HEK293 (cell line): Measurements from ENCODE around the gene UBAC2.

Source experiments
- CTCF ChIA-PET: fragments of 350-600 bp; formaldehyde crosslinking; extraction: SDS; loops from one replicate; lab custom pipeline; 2021; ENCODE audit warnings: antibody characterized with exemption; lab: Yijun Ruan, JAX
- POLR2A ChIA-PET: fragments of 300-600 bp; formaldehyde crosslinking; extraction: SDS; loops from one replicate; lab custom pipeline; 2020; ENCODE audit warnings: antibody characterized with exemption, inconsistent platforms; lab: Yijun Ruan, JAX
- H3K27ac ChIP-seq: fragments of 200-500 bp; sonication (Bioruptor generic); 2 replicates; pipeline ENCODE4 v1.5.1; 2014; ENCODE audit warnings: low read depth, low read length, control low read depth, inconsistent platforms; ENCODE audit errors: extremely low read depth
- H3K36me3 ChIP-seq, 2 experiments: fragments of 200-500 bp in 1 of 2; sonication (Bioruptor generic) in 1 of 2; 1 replicate in 1 of 2; 2 replicates in 1 of 2; pipeline ENCODE4 v1.5.1; 2014 to 2017; ENCODE audit warnings: inconsistent platforms in 2 of 2, low read length in 2 of 2; ENCODE audit not compliant: control insufficient read depth in 2 of 2, insufficient read depth in 1 of 2
- H3K4me1 ChIP-seq: fragments of 200-500 bp; sonication (Bioruptor generic); 2 replicates; pipeline ENCODE4 v1.5.1; 2014; ENCODE audit warnings: mild to moderate bottlenecking, low read length, inconsistent platforms; ENCODE audit not compliant: control insufficient read depth, insufficient read depth
- H3K4me3 ChIP-seq: 2 replicates; pipeline ENCODE4 v1.5.1; 2011; ENCODE audit warnings: low read depth, mild to moderate bottlenecking, control low read depth, low read length, moderate library complexity
- H3K9me3 ChIP-seq: fragments of 200-500 bp; sonication (Bioruptor generic); 2 replicates; pipeline ENCODE4 v1.5.1; 2014; ENCODE audit warnings: low read depth, low read length, inconsistent platforms; ENCODE audit not compliant: control insufficient read depth, insufficient read depth
- ATF2 ChIP-seq: fragments of 450-650 bp; formaldehyde crosslinking; IDR thresholded peaks from 2 replicates; pipeline ENCODE4 v1.5.1; 2016; ENCODE audit warnings: missing biosample characterization, missing genetic modification characterization, low read depth
- PBX3 ChIP-seq: sonication (generic); formaldehyde crosslinking; IDR thresholded peaks from 2 replicates; pipeline ENCODE4 v1.8.1; 2022; ENCODE audit warnings: mild to moderate bottlenecking, moderate library complexity, missing genetic modification reagents
- PRDM1 ChIP-seq: fragments of 450-650 bp; formaldehyde crosslinking; IDR thresholded peaks from 2 replicates; pipeline ENCODE4; 2016; ENCODE audit warnings: missing biosample characterization, missing genetic modification characterization
- TCF7L2 ChIP-seq: IDR thresholded peaks from 2 replicates; pipeline ENCODE4 v1.6.1; 2011; ENCODE audit warnings: low read depth, mild to moderate bottlenecking, inconsistent platforms, low read length, moderate library complexity, borderline replicate concordance
- ZBTB10 ChIP-seq: fragments of 450-650 bp; formaldehyde crosslinking; IDR thresholded peaks from 2 replicates; pipeline ENCODE4 v1.5.1; 2016; ENCODE audit warnings: missing biosample characterization, missing genetic modification characterization
- ZNF169 ChIP-seq: fragments of 450-650 bp; formaldehyde crosslinking; IDR thresholded peaks from 2 replicates; pipeline ENCODE4 v1.5.1; 2016; ENCODE audit warnings: missing biosample characterization, missing genetic modification characterization
- ZNF518A ChIP-seq: fragments of 450-650 bp; formaldehyde crosslinking; conservative IDR thresholded peaks from 2 replicates; pipeline ENCODE4 v1.5.1; 2016; ENCODE audit warnings: low read depth, missing biosample characterization, missing genetic modification characterization
- ZNF548 ChIP-seq: fragments of 450-650 bp; formaldehyde crosslinking; IDR thresholded peaks from 2 replicates; pipeline ENCODE4 v1.5.1; 2016; ENCODE audit warnings: missing biosample characterization, missing genetic modification characterization
- ZNF639 ChIP-seq: fragments of 450-650 bp; formaldehyde crosslinking; IDR thresholded peaks from 2 replicates; pipeline ENCODE4 v1.5.1; 2016; ENCODE audit warnings: missing biosample characterization, missing genetic modification characterization
- ZNF791 ChIP-seq: fragments of 450-650 bp; formaldehyde crosslinking; IDR thresholded peaks from 2 replicates; pipeline ENCODE4 v1.5.1; 2016; ENCODE audit warnings: missing biosample characterization, missing genetic modification characterization
- ZSCAN23 ChIP-seq: fragments of 450-650 bp; formaldehyde crosslinking; IDR thresholded peaks from 2 replicates; pipeline ENCODE4 v1.5.1; 2016; ENCODE audit warnings: missing biosample characterization, missing genetic modification characterization

UBAC2 gene

GRCh38 chr13:99263126-99263785 lies 62.6 kb downstream of the UBAC2 start (continued):
- TF ChIP-seq ATF2 (tag by site-specific recombination), result no peak
- no peak for TF ChIP-seq ZNF169 (tag by site-specific recombination)
- no peak for TF ChIP-seq PRDM1
- TF ChIP-seq ZNF548 (tag by site-specific recombination), result no peak
- TF ChIP-seq, all 188 proteins: peak for 0

GRCh38 chr13:99264051-99264450 lies 63.4 kb downstream of the UBAC2 start:
- TF ChIP-seq ZSCAN23 (tag by site-specific recombination) (no peak), ZBTB10 (tag by site-specific recombination) (no peak)
- Histone ChIP-seq H3K36me3 (peaks cover 0 to 9% of the 10 kb centered on the region in 2 experiments; a peak in 1 of 3 replicates), H3K4me1 (no peaks in the 10 kb centered on the region), H3K4me3 (no peak overlapping the region), H3K9me3 (no peaks in the 10 kb centered on the region), H3K27ac (no peak overlapping the region)
- CTCF ChIA-PET, result interaction anchor here (0.5 to 8.2 kb wide), 8 partner anchors 8 to 252 kb away, joined by 3 to 146 read pairs (median 4); partner anchors contain the start of gene UBAC2
- POLR2A ChIA-PET, result no interaction called here

GRCh38 chr13:99265162-99265800 lies 64.6 kb downstream of the UBAC2 start:
- Histone ChIP-seq H3K4me1 (no peaks in the 10 kb centered on the region), H3K4me3 (no peak overlapping the region), H3K36me3 (peaks cover 0 to 3% of the 10 kb centered on the region in 2 experiments; a peak in 1 of 3 replicates), H3K9me3 (no peaks in the 10 kb centered on the region), H3K27ac (no peak overlapping the region)
- CTCF ChIA-PET, result interaction anchor here (0.5 to 8.2 kb wide), 27 partner anchors 8 to 1405 kb away, joined by 3 to 146 read pairs (median 4); partner anchors contain the start of gene UBAC2
- TF ChIP-seq ZNF518A (tag by site-specific recombination) (no peak), TCF7L2 (no peak), ZNF639 (tag by site-specific recombination) (no peak), PBX3 (CRISPR knock-in tag) (no peak), ZNF169 (tag by site-specific recombination) (no peak), ZNF791 (tag by site-specific recombination) (no peak)
- POLR2A ChIA-PET, result no interaction called here
